Smooth muscle cell (in vitro differentiated cells): ENCODE measurements around the gene PLXNC1. TPM values are rescaled to one million over a fixed set of nuclear protein-coding genes. Genes with fewer than 3 reads are reported as not detected.

ENCODE experiments used
- DNase-seq: peaks from one replicate; lab custom pipeline; 2025; ENCODE audit not compliant: unreplicated experiment; lab: John Stamatoyannopoulos, UW
- H2AFZ ChIP-seq: fragments of 200-600 bp; sonication (generic); 2 replicates; pipeline ENCODE4 v1.6.0; 2016; ENCODE audit warnings: antibody characterized with exemption, low read depth, mild to moderate bottlenecking
- H3F3A ChIP-seq: fragments of 200-600 bp; sonication (generic); 2 replicates; pipeline ENCODE4 v1.6.0; 2017; ENCODE audit warnings: antibody characterized with exemption, low read depth
- H3K27ac ChIP-seq: fragments of 200-600 bp; sonication (generic); 2 replicates; pipeline ENCODE4 v1.5.1; 2016; ENCODE audit warnings: low read depth, mild to moderate bottlenecking
- H3K27me3 ChIP-seq: fragments of 200-600 bp; sonication (generic); 2 replicates; pipeline ENCODE4 v1.6.1; 2016; ENCODE audit warnings: low read depth, mild to moderate bottlenecking
- H3K36me3 ChIP-seq: fragments of 200-600 bp; sonication (generic); 2 replicates; pipeline ENCODE4 v1.5.1; 2016; ENCODE audit warnings: low read depth
- H3K4me1 ChIP-seq: fragments of 200-600 bp; sonication (generic); 2 replicates; pipeline ENCODE4 v1.5.1; 2016; ENCODE audit warnings: low read depth
- H3K4me2 ChIP-seq: fragments of 200-600 bp; sonication (generic); 2 replicates; pipeline ENCODE4 v1.6.0; 2016; ENCODE audit warnings: mild to moderate bottlenecking
- H3K4me3 ChIP-seq: fragments of 200-600 bp; sonication (generic); 2 replicates; pipeline ENCODE4 v1.5.1; 2016; ENCODE audit warnings: mild to moderate bottlenecking
- H3K79me2 ChIP-seq: fragments of 200-600 bp; sonication (generic); 2 replicates; pipeline ENCODE4 v1.6.0; 2016; ENCODE audit warnings: low read depth, mild to moderate bottlenecking
- H3K9ac ChIP-seq: fragments of 200-600 bp; sonication (generic); 2 replicates; pipeline ENCODE4 v1.6.0; 2016; ENCODE audit warnings: low read depth
- H3K9me3 ChIP-seq: fragments of 200-600 bp; sonication (generic); replicated peaks from 2 replicates; pipeline ENCODE4 v1.5.1; 2016; ENCODE audit warnings: low read depth
- H4K20me1 ChIP-seq: fragments of 200-600 bp; sonication (generic); 2 replicates; pipeline ENCODE4 v1.6.0; 2016; ENCODE audit warnings: low read depth
- CTCF ChIP-seq: fragments of 200-600 bp; sonication (generic); IDR thresholded peaks from 2 replicates; pipeline ENCODE4 v1.5.1; 2017; ENCODE audit warnings: borderline replicate concordance, mild to moderate bottlenecking, antibody characterized with exemption; ENCODE audit not compliant: insufficient read depth, poor library complexity, severe bottlenecking
- WGBS: methylation state at CpG from one replicate; pipeline ENCODE4 v1.1.7; 2016; ENCODE audit warnings: low lambda C conversion rate; 5-methylcytosine and 5-hydroxymethylcytosine counted together
- polyA plus RNA-seq: library from polyadenylated mRNA; unstranded; fragments of >200 nt; fragmentation: Nextera tagmentation; extraction: Ambion mirVana; gene quantifications from 2 replicates; pipeline ENCODE4 v1.2.1, GENCODE V29; 2016
- total RNA-seq: library from RNA; depleted of rRNA; stranded (reverse); fragments of >200 nt; gene quantifications from 2 replicates; pipeline ENCODE4 v1.2.3, GENCODE V29; 2014

Gene PLXNC1
- total and polyA plus RNA-seq, 2 experiments from 2014 or later, result 0.49 to 0.66 TPM

GRCh38 chr12:94203796-94204195 lies 55.4 kb downstream of the PLXNC1 start:
- no peak overlapping the region for H3K4me3 ChIP-seq
- no peaks in the 10 kb centered on the region for H3F3A ChIP-seq
- DNase-seq, result no peak
- no peaks in the 10 kb centered on the region for H4K20me1 ChIP-seq
- peaks cover 35% of the 10 kb centered on the region for H3K27me3 ChIP-seq
- no peak overlapping the region for H3K27ac ChIP-seq
- no peaks in the 10 kb centered on the region for H3K36me3 ChIP-seq
- H3K4me1 ChIP-seq, result no peaks in the 10 kb centered on the region
- H2AFZ ChIP-seq, result no peak overlapping the region
- H3K9ac ChIP-seq, result no peak overlapping the region
- TF ChIP-seq CTCF, result no peak
- no peak overlapping the region for H3K4me2 ChIP-seq
- WGBS, result 90% methylated on average over 5 of the region's 5 CpGs
- H3K9me3 ChIP-seq, result no peaks in the 10 kb centered on the region
- H3K79me2 ChIP-seq, result no peaks in the 10 kb centered on the region

- 91% methylated on average over 4 of the region's 4 CpGs for WGBS
- H2AFZ ChIP-seq, result no peak overlapping the region
These were observed 56.3 kb downstream of the PLXNC1 start for GRCh38 chr12:94204499-94205247.

GRCh38 chr12:94205822-94206221 lies 57.4 kb downstream of the PLXNC1 start:
- Histone ChIP-seq H2AFZ (no peak overlapping the region), H3K36me3 (no peaks in the 10 kb centered on the region), H3K9ac (no peak overlapping the region), H3K4me1 (no peaks in the 10 kb centered on the region), H3K79me2 (no peaks in the 10 kb centered on the region), H3K4me3 (no peak overlapping the region), H3K9me3 (no peaks in the 10 kb centered on the region), H3K27me3 (peaks cover 34% of the 10 kb centered on the region), H3F3A (no peaks in the 10 kb centered on the region), H4K20me1 (no peaks in the 10 kb centered on the region), H3K4me2 (no peak overlapping the region), H3K27ac (no peak overlapping the region)
- DNase-seq, result no peak
- TF ChIP-seq CTCF, result no peak
- 97% methylated on average over 1 of the region's 1 CpG for WGBS

More at GRCh38 chr12:94204499-94205247, 56.3 kb downstream of the PLXNC1 start:
- Histone ChIP-seq H3K36me3 (no peaks in the 10 kb centered on the region), H3K4me1 (no peaks in the 10 kb centered on the region), H3K9me3 (no peaks in the 10 kb centered on the region), H3K27me3 (peaks cover 39% of the 10 kb centered on the region), H3K4me3 (no peak overlapping the region), H3K27ac (no peak overlapping the region), H3K79me2 (no peaks in the 10 kb centered on the region), H3K4me2 (no peak overlapping the region), H4K20me1 (no peaks in the 10 kb centered on the region), H3K9ac (no peak overlapping the region), H3F3A (no peaks in the 10 kb centered on the region)
- no peak for DNase-seq
- no peak for TF ChIP-seq CTCF

GRCh38 chr12:94206886-94207285 lies 58.5 kb downstream of the PLXNC1 start:
- no peak overlapping the region for H3K4me2 ChIP-seq

More at GRCh38 chr12:94206886-94207285, 58.5 kb downstream of the PLXNC1 start:
- no peak for TF ChIP-seq CTCF
- DNase-seq, result no peak
- no peak overlapping the region for H3K27ac ChIP-seq
- H4K20me1 ChIP-seq, result no peaks in the 10 kb centered on the region
- WGBS, result 90% methylated on average over 2 of the region's 2 CpGs
- H2AFZ ChIP-seq, result no peak overlapping the region
- no peaks in the 10 kb centered on the region for H3F3A ChIP-seq
- no peaks in the 10 kb centered on the region for H3K9me3 ChIP-seq
- H3K4me3 ChIP-seq, result no peak overlapping the region
- H3K27me3 ChIP-seq, result peaks cover 34% of the 10 kb centered on the region
- H3K9ac ChIP-seq, result no peak overlapping the region
- no peaks in the 10 kb centered on the region for H3K79me2 ChIP-seq
- H3K36me3 ChIP-seq, result no peaks in the 10 kb centered on the region
- H3K4me1 ChIP-seq, result no peaks in the 10 kb centered on the region
